Measurements from ENCODE around the gene SPARC.

The SPARC gene

GRCh38 chr5:151622367-151623088, 64.2 kb downstream of the SPARC start:
- peaks cover 6% of the 10 kb centered on the region for H3K27me3 ChIP-seq
- no peak overlapping the region for H3K27ac ChIP-seq
- no peaks in the 10 kb centered on the region for H3K4me1 ChIP-seq (ENCODE audit: control insufficient read depth in 1 of 2, insufficient read depth in 1 of 2, low read depth in 1 of 2, low read length in 1 of 2)
- no peak overlapping the region for H3K4me3 ChIP-seq (ENCODE audit: low read depth in 1 of 2, low read length in 1 of 2)
- H3K9me3 ChIP-seq: no peaks in the 10 kb centered on the region
- no peaks in the 10 kb centered on the region for H3K36me3 ChIP-seq
- TF ChIP-seq CTCF (IDR thresholded peaks at IDR 0.05): no peak

- Histone ChIP-seq H3K4me3 (ENCODE audit: low read depth in 1 of 2, low read length in 1 of 2) (no peak overlapping the region), H3K4me1 (ENCODE audit: control insufficient read depth in 1 of 2, insufficient read depth in 1 of 2, low read depth in 1 of 2, low read length in 1 of 2) (no peaks in the 10 kb centered on the region), H3K27ac (no peak overlapping the region), H3K9me3 (no peaks in the 10 kb centered on the region), H3K27me3 (peaks cover 6% of the 10 kb centered on the region), H3K36me3 (no peaks in the 10 kb centered on the region)
- no peak for TF ChIP-seq CTCF (IDR thresholded peaks at IDR 0.05)
Observed at GRCh38 chr5:151620461-151620840, 66.3 kb downstream of the SPARC start.

- Histone ChIP-seq H3K36me3 (no peaks in the 10 kb centered on the region), H3K9me3 (no peaks in the 10 kb centered on the region), H3K27me3 (peaks cover 6% of the 10 kb centered on the region), H3K4me1 (ENCODE audit: control insufficient read depth in 1 of 2, insufficient read depth in 1 of 2, low read depth in 1 of 2, low read length in 1 of 2) (no peaks in the 10 kb centered on the region), H3K27ac (no peak overlapping the region), H3K4me3 (ENCODE audit: low read depth in 1 of 2, low read length in 1 of 2) (no peak overlapping the region)
- TF ChIP-seq CTCF (IDR thresholded peaks at IDR 0.05): no peak
Observed at GRCh38 chr5:151619812-151620460, 66.8 kb downstream of the SPARC start.

- Histone ChIP-seq H3K27ac (no peak overlapping the region), H3K27me3 (peaks cover 6% of the 10 kb centered on the region), H3K4me1 (ENCODE audit: control insufficient read depth in 1 of 2, insufficient read depth in 1 of 2, low read depth in 1 of 2, low read length in 1 of 2) (no peaks in the 10 kb centered on the region), H3K4me3 (ENCODE audit: low read depth in 1 of 2, low read length in 1 of 2) (no peak overlapping the region), H3K9me3 (no peaks in the 10 kb centered on the region), H3K36me3 (no peaks in the 10 kb centered on the region)
- TF ChIP-seq CTCF (IDR thresholded peaks at IDR 0.05): no peak
Observed at GRCh38 chr5:151618907-151619306, 67.8 kb downstream of the SPARC start.

- H3K4me3 ChIP-seq (ENCODE audit: low read depth in 1 of 2, low read length in 1 of 2): no peak overlapping the region
- H3K27ac ChIP-seq: no peak overlapping the region
- no peaks in the 10 kb centered on the region for H3K36me3 ChIP-seq
- TF ChIP-seq CTCF (IDR thresholded peaks at IDR 0.05): no peak
- H3K27me3 ChIP-seq: peaks cover 12% of the 10 kb centered on the region
- H3K4me1 ChIP-seq (ENCODE audit: control insufficient read depth in 1 of 2, insufficient read depth in 1 of 2, low read depth in 1 of 2, low read length in 1 of 2): no peaks in the 10 kb centered on the region
- no peaks in the 10 kb centered on the region for H3K9me3 ChIP-seq
Observed at GRCh38 chr5:151617841-151618710, 68.6 kb downstream of the SPARC start.
